Measurements from ENCODE around the gene MALL. TPM values are rescaled to one million over a fixed set of nuclear protein-coding genes. Genes with fewer than 3 reads are reported as not detected.
A peak's percentile ranks its signal among the peaks of the same experiment; 100 is the strongest.
"Not testable (repeated sequence)": the region's sequence is repeated elsewhere in the genome, so short reads cannot be mapped to it uniquely, and the experiment has no call there.

Gene MALL
- total RNA-seq, 1 experiment from 2014 or later = 26.1 TPM

GRCh38 chr2:110060550-110060949 lies 55.1 kb downstream of the MALL start:
- H3K27ac Mint-ChIP-seq (ENCODE audit: unreplicated experiment); BruUV-seq (replicated peaks); DNase-seq; H3K4me1 Mint-ChIP-seq (ENCODE audit: low read depth, unreplicated experiment); H3K4me3 Mint-ChIP-seq (ENCODE audit: unreplicated experiment); H3K27me3 Mint-ChIP-seq (ENCODE audit: insufficient read depth, unreplicated experiment); H3K27me3 ChIP-seq (replicated peaks; ENCODE audit: control insufficient read depth, insufficient read depth, low read length); H3K36me3 Mint-ChIP-seq (ENCODE audit: insufficient read depth, unreplicated experiment); intact Hi-C loops (cut with micrococcal nuclease; ENCODE audit: unreplicated experiment); POLR2A ChIA-PET; H3K36me3 ChIP-seq (ENCODE audit: control insufficient read depth, insufficient read depth, low read length); H3K4me3 ChIP-seq (ENCODE audit: low read depth, low read length); CTCF ChIA-PET; H3K4me1 ChIP-seq; H3K9me3 Mint-ChIP-seq (ENCODE audit: unreplicated experiment); H3K9me3 ChIP-seq: not testable (repeated sequence)

GRCh38 chr2:110059694-110060358 lies 55.8 kb downstream of the MALL start:
- H3K9me3 ChIP-seq; intact Hi-C loops (cut with micrococcal nuclease; ENCODE audit: unreplicated experiment); DNase-seq; BruUV-seq (replicated peaks); H3K27me3 Mint-ChIP-seq (ENCODE audit: insufficient read depth, unreplicated experiment); CTCF ChIA-PET; H3K27ac Mint-ChIP-seq (ENCODE audit: unreplicated experiment); H3K4me1 Mint-ChIP-seq (ENCODE audit: low read depth, unreplicated experiment); POLR2A ChIA-PET; H3K4me1 ChIP-seq; H3K4me3 Mint-ChIP-seq (ENCODE audit: unreplicated experiment); H3K36me3 ChIP-seq (ENCODE audit: control insufficient read depth, insufficient read depth, low read length); H3K4me3 ChIP-seq (ENCODE audit: low read depth, low read length); H3K36me3 Mint-ChIP-seq (ENCODE audit: insufficient read depth, unreplicated experiment); H3K27me3 ChIP-seq (replicated peaks; ENCODE audit: control insufficient read depth, insufficient read depth, low read length); H3K9me3 Mint-ChIP-seq (ENCODE audit: unreplicated experiment): not testable (repeated sequence)

- CTCF ChIA-PET; H3K27me3 Mint-ChIP-seq (ENCODE audit: insufficient read depth, unreplicated experiment); H3K4me1 ChIP-seq; H3K27me3 ChIP-seq (replicated peaks; ENCODE audit: control insufficient read depth, insufficient read depth, low read length); intact Hi-C loops (cut with micrococcal nuclease; ENCODE audit: unreplicated experiment); H3K4me3 Mint-ChIP-seq (ENCODE audit: unreplicated experiment); BruUV-seq (replicated peaks); POLR2A ChIA-PET; H3K9me3 ChIP-seq; H3K36me3 Mint-ChIP-seq (ENCODE audit: insufficient read depth, unreplicated experiment); H3K27ac Mint-ChIP-seq (ENCODE audit: unreplicated experiment); H3K4me3 ChIP-seq (ENCODE audit: low read depth, low read length); H3K9me3 Mint-ChIP-seq (ENCODE audit: unreplicated experiment); DNase-seq; H3K4me1 Mint-ChIP-seq (ENCODE audit: low read depth, unreplicated experiment); H3K36me3 ChIP-seq (ENCODE audit: control insufficient read depth, insufficient read depth, low read length): not testable (repeated sequence)
These were observed 56.5 kb downstream of the MALL start for GRCh38 chr2:110059009-110059693.

- H3K9me3 Mint-ChIP-seq (ENCODE audit: unreplicated experiment); H3K36me3 Mint-ChIP-seq (ENCODE audit: insufficient read depth, unreplicated experiment); H3K27me3 ChIP-seq (replicated peaks; ENCODE audit: control insufficient read depth, insufficient read depth, low read length); BruUV-seq (replicated peaks); H3K36me3 ChIP-seq (ENCODE audit: control insufficient read depth, insufficient read depth, low read length); H3K4me3 Mint-ChIP-seq (ENCODE audit: unreplicated experiment); DNase-seq; H3K4me1 ChIP-seq; H3K27me3 Mint-ChIP-seq (ENCODE audit: insufficient read depth, unreplicated experiment); H3K4me3 ChIP-seq (ENCODE audit: low read depth, low read length); intact Hi-C loops (cut with micrococcal nuclease; ENCODE audit: unreplicated experiment); H3K9me3 ChIP-seq; H3K4me1 Mint-ChIP-seq (ENCODE audit: low read depth, unreplicated experiment); H3K27ac Mint-ChIP-seq (ENCODE audit: unreplicated experiment); POLR2A ChIA-PET; CTCF ChIA-PET: not testable (repeated sequence)
These were observed 57.6 kb downstream of the MALL start for GRCh38 chr2:110058034-110058433.

GRCh38 chr2:110055819-110056408 lies 59.7 kb downstream of the MALL start:
- H3K9me3 ChIP-seq; H3K4me3 Mint-ChIP-seq (ENCODE audit: unreplicated experiment); H3K27ac Mint-ChIP-seq (ENCODE audit: unreplicated experiment); CTCF ChIA-PET; H3K9me3 Mint-ChIP-seq (ENCODE audit: unreplicated experiment); H3K36me3 Mint-ChIP-seq (ENCODE audit: insufficient read depth, unreplicated experiment); H3K27me3 ChIP-seq (replicated peaks; ENCODE audit: control insufficient read depth, insufficient read depth, low read length); H3K4me1 ChIP-seq; H3K36me3 ChIP-seq (ENCODE audit: control insufficient read depth, insufficient read depth, low read length); H3K4me1 Mint-ChIP-seq (ENCODE audit: low read depth, unreplicated experiment); POLR2A ChIA-PET; intact Hi-C loops (cut with micrococcal nuclease; ENCODE audit: unreplicated experiment); H3K27me3 Mint-ChIP-seq (ENCODE audit: insufficient read depth, unreplicated experiment); H3K4me3 ChIP-seq (ENCODE audit: low read depth, low read length); DNase-seq: not testable (repeated sequence)
- BruUV-seq (replicated peaks) = TSS peak; percentile 73

GRCh38 chr2:110054521-110055407 lies 60.9 kb downstream of the MALL start:
- BruUV-seq (replicated peaks); H3K9me3 Mint-ChIP-seq (ENCODE audit: unreplicated experiment); H3K4me1 ChIP-seq; POLR2A ChIA-PET; H3K4me3 ChIP-seq (ENCODE audit: low read depth, low read length); intact Hi-C loops (cut with micrococcal nuclease; ENCODE audit: unreplicated experiment); H3K27me3 ChIP-seq (replicated peaks; ENCODE audit: control insufficient read depth, insufficient read depth, low read length); CTCF ChIA-PET; H3K4me1 Mint-ChIP-seq (ENCODE audit: low read depth, unreplicated experiment); H3K36me3 ChIP-seq (ENCODE audit: control insufficient read depth, insufficient read depth, low read length); H3K36me3 Mint-ChIP-seq (ENCODE audit: insufficient read depth, unreplicated experiment); H3K9me3 ChIP-seq; H3K27me3 Mint-ChIP-seq (ENCODE audit: insufficient read depth, unreplicated experiment): not testable (repeated sequence)
- peak overlapping the region; percentile 87 for H3K27ac Mint-ChIP-seq (ENCODE audit: unreplicated experiment)
- H3K4me3 Mint-ChIP-seq (ENCODE audit: unreplicated experiment) = peak overlapping the region; percentile 52
- DNase-seq = peak; percentile 73 to 90
